GM12878 (cell line): ENCODE measurements around the gene CTSE. TPM values are rescaled to one million over a fixed set of nuclear protein-coding genes. Genes with fewer than 3 reads are reported as not detected.

Experiments
- ATAC-seq: fragments of 200-7000 bp; cut with Tn5 transposase; 3 replicates; pipeline ENCODE4 v1.9.1; 2020; ENCODE audit warnings: mild to moderate bottlenecking, moderate library complexity
- BruUV-seq: library from RNA; stranded (reverse); fragments of 400-500 nt; replicated peaks from 2 replicates; lab custom pipeline; 2021; lab: Mats Ljungman, UMichigan
- CTCF ChIA-PET: fragments of 300-600 bp; sonication (Branson Sonifier 250); formaldehyde crosslinking; extraction: SDS; loops from one replicate; lab custom pipeline; 2021; ENCODE audit warnings: inconsistent platforms; lab: Yijun Ruan, JAX
- POLR2A ChIA-PET: fragments of 350-600 bp; formaldehyde crosslinking; extraction: SDS; loops from one replicate; lab custom pipeline; 2021; ENCODE audit warnings: inconsistent platforms; lab: Charles Lee
- RAD21 ChIA-PET: fragments of 300-600 bp; sonication (Branson Sonifier 250); formaldehyde crosslinking; loops from one replicate; lab custom pipeline; 2023; ENCODE audit warnings: antibody characterized with exemption; ENCODE audit not compliant: unreplicated experiment; lab: Charles Lee
- SMC1A ChIA-PET: fragments of 300-600 bp; sonication (Branson Sonifier 250); formaldehyde crosslinking; loops from one replicate; lab custom pipeline; 2023; ENCODE audit not compliant: unreplicated experiment, uncharacterized antibody; lab: Charles Lee
- DNase-seq: peaks from one replicate; pipeline ENCODE4 v3.0.0-alpha.2; 2011; ENCODE audit warnings: low read depth, low spot score
- FAIRE-seq: peaks from 3 replicates; lab custom pipeline; 2011; peaks lifted over from hg19 to GRCh38; lab: Jason Lieb, UNC
- H2AFZ ChIP-seq: 2 replicates; pipeline ENCODE4 v1.6.0; 2011; ENCODE audit warnings: low read depth, low read length, control low read depth; ENCODE audit not compliant: control insufficient read depth
- H3K27ac ChIP-seq: 2 replicates; pipeline ENCODE4 v1.5.1; 2011; ENCODE audit warnings: control low read depth; ENCODE audit not compliant: control insufficient read depth, insufficient read depth
- H3K27me3 ChIP-seq, 2 experiments: replicated peaks in 1 of 2; 2 replicates each; pipeline versions ENCODE4 v1.6.0 to v1.6.1; 2011; ENCODE audit warnings: low read length in 1 of 2; ENCODE audit not compliant: control insufficient read depth in 2 of 2, insufficient read depth in 2 of 2
- H3K36me3 ChIP-seq, 2 experiments: 2 replicates each; pipeline ENCODE4 v1.5.1; 2011; ENCODE audit warnings: low read length in 1 of 2; ENCODE audit not compliant: control insufficient read depth in 2 of 2, insufficient read depth in 2 of 2
- H3K4me1 ChIP-seq: 2 replicates; pipeline ENCODE4 v1.6.1; 2011; ENCODE audit warnings: mild to moderate bottlenecking, low read length, moderate library complexity, mixed read lengths; ENCODE audit not compliant: control insufficient read depth, insufficient read depth
- H3K4me2 ChIP-seq: 2 replicates; pipeline ENCODE4 v1.6.0; 2011; ENCODE audit warnings: control low read depth; ENCODE audit not compliant: control insufficient read depth, insufficient read depth
- H3K4me3 ChIP-seq: fragments of 200-600 bp; sonication (generic); 2 replicates; pipeline ENCODE4 v1.5.1; 2016
- H3K79me2 ChIP-seq: 2 replicates; pipeline ENCODE4 v1.6.0; 2011; ENCODE audit warnings: low read length; ENCODE audit not compliant: control insufficient read depth, insufficient read depth
- H3K9ac ChIP-seq: 2 replicates; pipeline ENCODE4 v1.8.0; 2011; ENCODE audit warnings: low read length, control low read depth, mixed read lengths; ENCODE audit not compliant: control insufficient read depth, insufficient read depth
- H3K9me3 ChIP-seq: replicated peaks from 3 replicates; pipeline ENCODE4 v1.5.1; 2011; ENCODE audit warnings: mild to moderate bottlenecking, low read length; ENCODE audit not compliant: control insufficient read depth, insufficient read depth
- H4K20me1 ChIP-seq: 2 replicates; pipeline ENCODE4 v1.6.0; 2011; ENCODE audit not compliant: control insufficient read depth, insufficient read depth
- BCLAF1 ChIP-seq: fragments of 450-650 bp; IDR thresholded peaks from 2 replicates; pipeline ENCODE4 v1.6.1; 2017; ENCODE audit warnings: antibody characterized with exemption, mild to moderate bottlenecking, moderate library complexity
- CBFB ChIP-seq: IDR thresholded peaks from 2 replicates; pipeline ENCODE4 v1.6.1; 2016; ENCODE audit warnings: antibody characterized with exemption, low read depth
- CBX5 ChIP-seq: sonication (generic); IDR thresholded peaks from 2 replicates; pipeline ENCODE4 v1.6.1; 2016; ENCODE audit warnings: low read depth, moderate library complexity, mild to moderate bottlenecking, inconsistent platforms
- DPF2 ChIP-seq: fragments of 450-650 bp; IDR thresholded peaks from 2 replicates; pipeline ENCODE4 v1.6.1; 2017; ENCODE audit warnings: mild to moderate bottlenecking
- EP300 ChIP-seq, 2 experiments: fragments of 150-350 bp in 1 of 2; IDR thresholded peaks; 2 replicates each; pipeline ENCODE4 v1.6.1; 2011 to 2012; ENCODE audit warnings: low read depth in 2 of 2, low read length in 2 of 2, borderline replicate concordance in 1 of 2, improper control_type of control experiment in 1 of 2, inconsistent platforms in 1 of 2; ENCODE audit not compliant: control insufficient read depth in 1 of 2
- EZH2 ChIP-seq: IDR thresholded peaks from 2 replicates; pipeline ENCODE4 v1.6.1; 2012; ENCODE audit warnings: low read depth, mild to moderate bottlenecking, control low read depth, inconsistent platforms, low read length, borderline replicate concordance; ENCODE audit not compliant: control insufficient read depth
- HSF1 ChIP-seq: fragments of 150-350 bp; IDR thresholded peaks from 2 replicates; pipeline ENCODE4 v1.6.1; 2014; ENCODE audit warnings: mild to moderate bottlenecking, low read depth, low read length
- IRF3 ChIP-seq: fragments of 450-650 bp; IDR thresholded peaks from 2 replicates; pipeline ENCODE4 v1.6.1; 2014; ENCODE audit warnings: mild to moderate bottlenecking
- MEF2B ChIP-seq: fragments of 450-650 bp; IDR thresholded peaks from 2 replicates; pipeline ENCODE4 v1.6.1; 2018; ENCODE audit warnings: mild to moderate bottlenecking, moderate library complexity; ENCODE audit not compliant: partially characterized antibody, poor library complexity, severe bottlenecking
- MYC ChIP-seq: IDR thresholded peaks from 2 replicates; pipeline ENCODE4 v1.6.1; 2011; ENCODE audit warnings: mild to moderate bottlenecking, low read length, moderate library complexity, inconsistent platforms; ENCODE audit not compliant: insufficient read depth, insufficient replicate concordance, insufficient read length, severe bottlenecking
- POLR2A ChIP-seq: IDR thresholded peaks from 2 replicates; pipeline ENCODE4 v1.6.1; 2011; ENCODE audit warnings: low read depth, mild to moderate bottlenecking, low read length
- POLR2AphosphoS5 ChIP-seq: IDR thresholded peaks from 2 replicates; pipeline ENCODE4 v1.6.1; 2011; ENCODE audit warnings: mild to moderate bottlenecking, low read length, inconsistent platforms
- RB1 ChIP-seq: fragments of 450-650 bp; formaldehyde crosslinking; IDR thresholded peaks from 2 replicates; pipeline ENCODE4 v1.6.1; 2017; ENCODE audit warnings: mild to moderate bottlenecking, borderline replicate concordance
- SPI1 ChIP-seq: IDR thresholded peaks from 2 replicates; pipeline ENCODE4 v1.6.1; 2011; ENCODE audit warnings: low read depth, mild to moderate bottlenecking, low read length, moderate library complexity, borderline replicate concordance; ENCODE audit not compliant: insufficient read depth
- TBL1XR1 ChIP-seq: IDR thresholded peaks from 2 replicates; pipeline ENCODE4 v1.6.1; 2012; ENCODE audit warnings: low read depth, low read length, improper control_type of control experiment
- ZNF207 ChIP-seq: fragments of 450-650 bp; IDR thresholded peaks from 2 replicates; pipeline ENCODE4 v1.6.1; 2014; ENCODE audit warnings: antibody characterized with exemption, mild to moderate bottlenecking, borderline replicate concordance
- WGBS: methylation state at CpG from one replicate; pipeline ENCODE4 v1.1.6; 2016; ENCODE audit warnings: low lambda C conversion rate; ENCODE audit not compliant: insufficient replicate concordance, insufficient coverage; ENCODE audit errors: missing lambda C conversion rate; 5-methylcytosine and 5-hydroxymethylcytosine counted together
- in situ Hi-C: fragments of 300-500 bp; cut with MboI; formaldehyde crosslinking; loops from 9 replicates; pipeline ENCODE4 v1.14.3; 2018; ENCODE audit warnings: mixed read lengths
- intact Hi-C: fragments of 100-400 bp; cut with micrococcal nuclease; formaldehyde crosslinking; loops from one replicate; pipeline ENCODE4 v1.14.2; 2022; ENCODE audit not compliant: unreplicated experiment
- polyA plus RNA-seq, 11 experiments: library from polyadenylated mRNA; depleted of rRNA in 4 of 11; unstranded in 6 of 11; stranded (reverse) in 5 of 11; fragments of >200 nt; fragmentation: Nextera tagmentation in 4 of 11; fragmentation: Illumina TruSeq in 1 of 11; extraction: Ambion mirVana in 4 of 11; extraction: Trizol in 1 of 11; gene quantifications; 1 replicate in 1 of 11; 2 replicates in 10 of 11; pipeline versions ENCODE4 v1.2.1 to v1.2.3, GENCODE V29; 2011 to 2016; ENCODE audit warnings: inconsistent platforms in 2 of 11, missing spikeins in 2 of 11, low read depth in 1 of 11
- total RNA-seq, 4 experiments: library from RNA; depleted of rRNA in 3 of 4; stranded (reverse); fragments of >200 nt in 3 of 4; fragmentation: Illumina TruSeq in 1 of 4; extraction: Trizol in 1 of 4; gene quantifications; 2 replicates each; pipeline versions ENCODE4 v1.2.1 to v1.2.3, GENCODE V29; 2013 to 2021

Gene CTSE
- total and polyA plus RNA-seq, 10 of the 15 experiments (the other 5 are each of a cell fraction or from before 2014, with no cell fraction given) = 0.26 TPM; not detected in 9

- peak in 1 of 2 experiments; percentile 69; a peak in 2 of 4 replicates for TF ChIP-seq EP300 (IDR thresholded peaks at IDR 0.05; ENCODE audit: borderline replicate concordance in 1 of 2, control insufficient read depth in 1 of 2, low read depth in 2 of 2, low read length in 2 of 2)
- no peak for TF ChIP-seq CBX5
- TF ChIP-seq SPI1 = peak; percentile 99
- TF ChIP-seq, all 136 proteins: peak for 26
Observed at GRCh38 chr1:206012086-206012859, 11.4 kb downstream of the CTSE start (continued).

GRCh38 chr1:206011057-206011456, 12.6 kb downstream of the CTSE start:
- SMC1A ChIA-PET = interaction anchor here (1.0 to 1.6 kb wide), 5 partner anchors 20 to 353 kb away, joined by 3 to 8 read pairs (median 3); no protein-coding TSS in a partner anchor
- Histone ChIP-seq H4K20me1 (no peaks in the 10 kb centered on the region), H3K9me3 (no peaks in the 10 kb centered on the region), H3K9ac (no peak overlapping the region), H2AFZ (no peak overlapping the region), H3K27ac (no peak overlapping the region), H3K27me3 (no peaks in the 10 kb centered on the region), H3K36me3 (no peaks in the 10 kb centered on the region), H3K4me3 (no peak overlapping the region), H3K4me1 (peaks cover 17% of the 10 kb centered on the region), H3K79me2 (no peaks in the 10 kb centered on the region), H3K4me2 (no peak overlapping the region)
- in situ Hi-C loops (no loop called here), intact Hi-C loops (no loop called here)
- FAIRE-seq = no peak
- BruUV-seq = no TSS peak
- POLR2A ChIA-PET = interaction anchor here (0.6 to 0.8 kb wide), 2 partner anchors 20 to 26 kb away, joined by 3 read pairs; no protein-coding TSS in a partner anchor
- no peak for ATAC-seq
- WGBS = 62% methylated on average over 8 of the region's 8 CpGs
- CTCF ChIA-PET = interaction anchor here (1.1 to 2.2 kb wide), 4 partner anchors 19 to 95 kb away, joined by 3 to 10 read pairs (median 4); no protein-coding TSS in a partner anchor
- RAD21 ChIA-PET = interaction anchor here (1.0 kb wide), 1 partner anchor 27 kb away, joined by 3 read pairs; no protein-coding TSS in a partner anchor
- no peak for DNase-seq
- TF ChIP-seq POLR2A = no peak
- TF ChIP-seq DPF2 = no peak
- no peak for TF ChIP-seq MYC
- TF ChIP-seq HSF1 = no peak
- no peak for TF ChIP-seq ZNF207
- TF ChIP-seq EZH2 = no peak
- TF ChIP-seq POLR2AphosphoS5 = no peak
- no peak for TF ChIP-seq TBL1XR1
- TF ChIP-seq IRF3 = no peak
- TF ChIP-seq BCLAF1 = no peak
- TF ChIP-seq MEF2B = no peak
- no peak for TF ChIP-seq RB1
- TF ChIP-seq CBFB = no peak
